ENCODE data around the gene SPIRE2. TPM values are rescaled to one million over a fixed set of nuclear protein-coding genes. Genes with fewer than 3 reads are reported as not detected.

Gene SPIRE2
- total and polyA plus RNA-seq, 2 of the 13 experiments (the other 11 are each of a cell fraction or from before 2014, with no cell fraction given), result 13.3 to 37.5 TPM

- Histone ChIP-seq H3K4me3 (replicated peaks in 1 of 3; ENCODE audit: insufficient read depth in 1 of 3, low read depth in 2 of 3, low read length in 3 of 3) (peak overlapping the region; percentile 43 to 73 (median 67); a peak in 5 of 6 replicates), H3K4me2 (ENCODE audit: low read depth, low read length) (peak overlapping the region; percentile 98), H3K4me1 (ENCODE audit: insufficient read depth, low read length) (peaks cover 87% of the 10 kb centered on the region), H3K27me3 (ENCODE audit: control insufficient read depth in 1 of 2, insufficient read depth in 2 of 2, low read length in 2 of 2) (no peaks in the 10 kb centered on the region), H3K9me3 (ENCODE audit: low read length) (no peaks in the 10 kb centered on the region), H3K27ac (ENCODE audit: extremely low read length, insufficient read depth, low read length) (peak overlapping the region; percentile 98), H4K20me1 (ENCODE audit: insufficient read depth, low read length) (no peaks in the 10 kb centered on the region), H2AFZ (ENCODE audit: low read length) (no peak overlapping the region), H3K9ac (ENCODE audit: insufficient read depth, low read depth, low read length) (peak overlapping the region; percentile 91), H3K36me3 (replicated peaks in 1 of 2; ENCODE audit: control insufficient read depth in 1 of 2, insufficient read depth in 2 of 2, low read length in 2 of 2) (no peaks in the 10 kb centered on the region), H3K79me2 (ENCODE audit: insufficient read depth, low read length) (peaks cover 40% of the 10 kb centered on the region)
- in situ Hi-C loops (cut with HindIII; ENCODE audit: extremely low pct_ligation_motif_present, low pct_unique_long_range_greater_than_20kb), result no loop called here
- POLR2A ChIA-PET, result interaction anchor here (0.7 to 4.4 kb wide), 14 partner anchors 9 to 199 kb away, joined by 3 to 111 read pairs (median 4); partner anchors contain the start of genes MC1R, TCF25 and TUBB3
- WGBS (ENCODE audit: low lambda C conversion rate), result 52% methylated on average over 23 of the region's 23 CpGs
- FAIRE-seq (peak; percentile 47), ATAC-seq (peak; percentile 1; the same call in 1 of the 3 replicates), DNase-seq (ENCODE audit: low spot score) (peak; percentile 81)
- CTCF ChIA-PET (ENCODE audit: low intra/inter-chr PET ratio, low total read pairs), result no interaction called here
- intact Hi-C loops (cut with micrococcal nuclease; ENCODE audit: unreplicated experiment), result loop anchor here (2.0 to 10.0 kb wide), 2 partner anchors 15 to 117 kb away; partner anchors contain the start of gene SPATA2L
- BruUV-seq (replicated peaks), result no TSS peak
- TF ChIP-seq ZNF770 (CRISPR knock-in tag; IDR thresholded peaks at IDR 0.05) (peak; percentile 98), SATB2 (CRISPR knock-in tag; IDR thresholded peaks at IDR 0.05) (no peak), SP5 (CRISPR knock-in tag; IDR thresholded peaks at IDR 0.05; ENCODE audit: borderline replicate concordance, low read depth) (peak; percentile 37; the same call in 1 of the 2 replicates), SAP130 (CRISPR knock-in tag; IDR thresholded peaks at IDR 0.05; ENCODE audit: low read depth) (peak; percentile 48; the same call in 1 of the 2 replicates), FOSL2 (CRISPR knock-in tag; IDR thresholded peaks at IDR 0.05) (peak; percentile 55), HINFP (CRISPR knock-in tag; IDR thresholded peaks at IDR 0.05; ENCODE audit: low read depth) (0 out of 2 replicates have a peak, but pooled peaks have one; percentile 31), ZNF839 (CRISPR knock-in tag; IDR thresholded peaks at IDR 0.05; ENCODE audit: borderline replicate concordance) (peak; percentile 73), MXI1 (IDR thresholded peaks at IDR 0.05; ENCODE audit: borderline replicate concordance, low read depth, low read length) (peak; percentile 68; the same call in 1 of the 3 replicates), CCDC6 (CRISPR knock-in tag; IDR thresholded peaks at IDR 0.05) (peak; percentile 1; the same call in 1 of the 2 replicates), ZNF687 (CRISPR knock-in tag; IDR thresholded peaks at IDR 0.05) (peak; percentile 2), RBM22 (optimal IDR thresholded peaks at IDR 0.05; ENCODE audit: low read length) (peak; percentile 34), AHR (CRISPR knock-in tag; IDR thresholded peaks at IDR 0.05) (0 out of 2 replicates have a peak, but pooled peaks have one; percentile 29), EP300 (IDR thresholded peaks at IDR 0.05; ENCODE audit: low read depth in 2 of 2, low read length in 2 of 2) (no peak), EP300 (CRISPR knock-in tag; IDR thresholded peaks at IDR 0.05; ENCODE audit: borderline replicate concordance) (0 out of 2 replicates have a peak, but pooled peaks have one; percentile 40), RARA (CRISPR knock-in tag; IDR thresholded peaks at IDR 0.05) (peak; percentile 40), FOXO1 (CRISPR knock-in tag; IDR thresholded peaks at IDR 0.05) (peak; percentile 37; the same call in 1 of the 2 replicates)
These were observed 6.7 kb upstream of the SPIRE2 start for GRCh38 chr16:89821438-89822187.

Measured in HepG2 (cell line).